HG02870 (cell line): ENCODE data around the gene PIGK.
"Not testable (repeated sequence)": the region's sequence is repeated elsewhere in the genome, so short reads cannot be mapped to it uniquely, and the experiment has no call there.

ENCODE experiments used
- ATAC-seq: cut with Tn5 transposase; IDR thresholded peaks from one replicate; pipeline ENCODE4 v1.9.1; 2021; ENCODE audit warnings: mild to moderate bottlenecking, moderate library complexity; ENCODE audit not compliant: unreplicated experiment

The PIGK gene

GRCh38 chr1:77197351-77197750 lies 21.9 kb downstream of the PIGK start:
- no peak for ATAC-seq

- no peak for ATAC-seq
Measured at GRCh38 chr1:77193951-77194350, 25.3 kb downstream of the PIGK start.

- ATAC-seq, result no peak
Measured at GRCh38 chr1:77188770-77189169, 30.5 kb downstream of the PIGK start.

- not testable (repeated sequence) for ATAC-seq
Measured at GRCh38 chr1:77186907-77187306, 32.3 kb downstream of the PIGK start.

GRCh38 chr1:77182083-77182482 lies 37.1 kb downstream of the PIGK start:
- ATAC-seq, result no peak

- no peak for ATAC-seq
Measured at GRCh38 chr1:77179632-77180031, 39.6 kb downstream of the PIGK start.

GRCh38 chr1:77175230-77175844 lies 43.9 kb downstream of the PIGK start:
- no peak for ATAC-seq

GRCh38 chr1:77170687-77171086 lies 48.5 kb downstream of the PIGK start:
- ATAC-seq, result no peak

GRCh38 chr1:77168358-77168757 lies 50.9 kb downstream of the PIGK start:
- ATAC-seq, result no peak

- ATAC-seq, result no peak
Measured at GRCh38 chr1:77164434-77164944, 54.7 kb downstream of the PIGK start.

GRCh38 chr1:77159706-77160105 lies 59.5 kb downstream of the PIGK start:
- ATAC-seq, result not testable (repeated sequence)

GRCh38 chr1:77156214-77156613 lies 63.0 kb downstream of the PIGK start:
- ATAC-seq, result no peak

- ATAC-seq, result no peak
Measured at GRCh38 chr1:77146270-77146669, 73.0 kb downstream of the PIGK start.

GRCh38 chr1:77143529-77144121 lies 75.6 kb downstream of the PIGK start:
- ATAC-seq, result no peak

GRCh38 chr1:77139389-77139788 lies 79.8 kb downstream of the PIGK start:
- no peak for ATAC-seq

- ATAC-seq, result no peak
Measured at GRCh38 chr1:77134359-77134758, 84.9 kb downstream of the PIGK start.

GRCh38 chr1:77133731-77134358 lies 85.4 kb downstream of the PIGK start:
- no peak for ATAC-seq

GRCh38 chr1:77126307-77126706 lies 92.9 kb downstream of the PIGK start:
- ATAC-seq, result peak; percentile 80

GRCh38 chr1:77121503-77121902 lies 97.7 kb downstream of the PIGK start:
- no peak for ATAC-seq

- peak; percentile 68 for ATAC-seq
Measured at GRCh38 chr1:77120950-77121349, 98.3 kb downstream of the PIGK start.

GRCh38 chr1:77118712-77119111 lies 100.5 kb downstream of the PIGK start:
- ATAC-seq, result no peak

GRCh38 chr1:77104672-77105071 lies 114.6 kb downstream of the PIGK start:
- ATAC-seq, result no peak
